Omental fat pad (tissue), 4 donors: ENCODE data around the gene KEL. TPM values are rescaled to one million over a fixed set of nuclear protein-coding genes. Genes with fewer than 3 reads are reported as not detected.

Experiments
- ATAC-seq: fragments of 150-250 bp; one replicate; pipeline ENCODE4 v1.9.1; 2016; ENCODE audit warnings: mild to moderate bottlenecking, moderate library complexity; ENCODE audit not compliant: low FRiP score
- DNase-seq: peaks from one replicate; pipeline ENCODE4 v3.0.0-alpha.2; 2019; ENCODE audit warnings: low spot score
- total RNA-seq, 4 donors: library from RNA; depleted of rRNA; stranded (reverse); fragments of >200 nt; gene quantifications; one replicate each; pipeline ENCODE4 v1.1.0, GENCODE V29; 2016
- TF ChIP-seq, protein P1 (sequence below), 3 donors: fragments of 450-650 bp; IDR thresholded peaks; one replicate each; pipeline ENCODE4 v1.5.1; 2016 to 2017; ENCODE audit warnings: antibody characterized with exemption in 3 of 3, mild to moderate bottlenecking in 3 of 3, moderate library complexity in 2 of 3

KEL gene
- total RNA-seq, 4 donors from 2014 or later, result 0.28 to 0.96 TPM; not detected in 2

- DNase-seq, result no peak
- TF ChIP-seq, protein P1, sequence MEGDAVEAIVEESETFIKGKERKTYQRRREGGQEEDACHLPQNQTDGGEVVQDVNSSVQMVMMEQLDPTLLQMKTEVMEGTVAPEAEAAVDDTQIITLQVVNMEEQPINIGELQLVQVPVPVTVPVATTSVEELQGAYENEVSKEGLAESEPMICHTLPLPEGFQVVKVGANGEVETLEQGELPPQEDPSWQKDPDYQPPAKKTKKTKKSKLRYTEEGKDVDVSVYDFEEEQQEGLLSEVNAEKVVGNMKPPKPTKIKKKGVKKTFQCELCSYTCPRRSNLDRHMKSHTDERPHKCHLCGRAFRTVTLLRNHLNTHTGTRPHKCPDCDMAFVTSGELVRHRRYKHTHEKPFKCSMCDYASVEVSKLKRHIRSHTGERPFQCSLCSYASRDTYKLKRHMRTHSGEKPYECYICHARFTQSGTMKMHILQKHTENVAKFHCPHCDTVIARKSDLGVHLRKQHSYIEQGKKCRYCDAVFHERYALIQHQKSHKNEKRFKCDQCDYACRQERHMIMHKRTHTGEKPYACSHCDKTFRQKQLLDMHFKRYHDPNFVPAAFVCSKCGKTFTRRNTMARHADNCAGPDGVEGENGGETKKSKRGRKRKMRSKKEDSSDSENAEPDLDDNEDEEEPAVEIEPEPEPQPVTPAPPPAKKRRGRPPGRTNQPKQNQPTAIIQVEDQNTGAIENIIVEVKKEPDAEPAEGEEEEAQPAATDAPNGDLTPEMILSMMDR (IDR thresholded peaks at IDR 0.05), result no peak
- no peak for ATAC-seq
These were observed 12.5 kb upstream of the KEL start for GRCh38 chr7:142974626-142975025.

DNA sequence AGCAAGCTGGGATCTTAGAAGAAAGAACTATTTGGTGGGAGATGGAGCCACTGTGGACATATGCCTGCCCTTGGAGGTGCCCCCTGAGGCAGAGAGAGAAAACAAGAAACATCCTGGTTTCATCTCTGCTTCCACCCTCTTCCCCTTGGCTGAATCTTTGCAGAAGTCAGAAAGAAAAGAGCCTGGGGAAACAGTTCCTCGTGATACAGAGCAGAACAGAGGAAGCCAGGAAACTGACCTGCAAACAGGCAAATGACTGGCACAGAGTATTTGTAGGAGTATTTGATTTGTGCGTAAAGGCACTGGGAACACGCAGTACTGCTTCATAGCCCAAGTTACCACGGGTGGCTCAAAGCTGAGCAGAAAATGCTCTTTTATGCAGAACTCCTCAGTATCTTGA lies 7.0 kb upstream of the KEL start:
- ATAC-seq (no peak), DNase-seq (no peak)
- TF ChIP-seq, protein P1 (IDR thresholded peaks at IDR 0.05), result no peak

GRCh38 chr7:142968229-142968628 lies 6.1 kb upstream of the KEL start:
- no peak for ATAC-seq
- no peak for DNase-seq
- TF ChIP-seq, protein P1 (IDR thresholded peaks at IDR 0.05), result no peak

DNA sequence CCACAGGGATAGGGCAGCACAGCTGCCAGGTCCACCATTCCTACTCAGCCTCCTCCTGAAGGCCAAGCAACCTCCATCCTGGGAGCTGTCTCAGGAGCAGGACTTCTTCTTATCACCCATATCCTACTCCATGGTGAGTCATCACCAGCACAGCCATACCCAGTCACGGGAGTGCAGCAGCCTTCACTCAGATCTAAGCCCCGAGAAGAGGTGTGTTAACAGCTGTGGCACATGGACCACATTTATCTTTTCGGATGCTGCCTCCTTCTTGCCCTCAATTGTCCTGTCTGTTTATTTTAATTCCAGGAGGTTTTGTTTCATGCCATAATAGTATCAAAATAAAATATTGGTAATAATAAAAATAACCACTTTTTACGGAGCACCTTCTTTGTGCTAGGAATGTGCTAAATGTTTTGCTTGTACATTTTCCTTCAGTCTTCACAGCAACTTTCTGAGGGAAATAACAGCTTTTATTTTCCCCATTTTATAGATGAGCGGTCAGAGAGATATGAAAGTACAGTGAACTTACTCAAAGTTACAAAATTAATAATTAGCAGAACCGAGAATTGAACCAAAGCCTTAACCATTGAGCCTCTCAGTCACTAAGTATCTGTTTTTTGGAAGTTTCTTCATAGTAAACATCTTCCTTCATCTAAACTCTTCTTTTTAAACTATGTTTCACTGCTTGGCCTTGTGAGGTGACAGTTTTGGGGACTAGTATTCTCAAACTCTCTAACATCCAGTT lies 2.5 kb upstream of the KEL start:
- DNase-seq, result no peak
- no peak for ATAC-seq
- TF ChIP-seq, protein P1 (IDR thresholded peaks at IDR 0.05), result no peak

- ATAC-seq (no peak), DNase-seq (no peak)
- TF ChIP-seq, protein P1 (IDR thresholded peaks at IDR 0.05), result no peak
These were observed 1.8 kb upstream of the KEL start for GRCh38 chr7:142963993-142964392.

- ATAC-seq (no peak), DNase-seq (no peak)
These were observed 828 bp upstream of the KEL start for GRCh38 chr7:142962991-142963390.

DNA sequence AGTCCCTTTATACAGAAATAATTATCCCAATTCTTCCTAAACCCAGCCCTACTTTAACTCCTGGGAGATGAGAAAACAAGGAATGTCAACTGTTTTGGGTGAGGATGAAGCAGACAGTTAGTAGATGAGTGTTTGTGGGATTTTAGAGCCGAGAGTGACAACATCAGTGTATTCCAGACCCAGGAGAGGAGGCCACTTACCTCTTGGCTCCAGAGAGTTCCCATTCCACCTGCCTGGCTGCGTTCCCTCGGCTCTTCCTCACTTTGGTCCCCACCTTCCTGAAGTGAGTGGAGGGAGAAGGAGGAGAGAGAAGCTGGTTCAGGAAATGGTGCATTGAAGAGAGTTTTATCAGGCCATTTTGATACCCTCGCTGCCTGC lies 579 bp downstream of the KEL start:
- DNase-seq (no peak), ATAC-seq (no peak)
- TF ChIP-seq, protein P1 (IDR thresholded peaks at IDR 0.05), result no peak

More at GRCh38 chr7:142962991-142963390, 828 bp upstream of the KEL start:
- TF ChIP-seq, protein P1 (IDR thresholded peaks at IDR 0.05), result no peak
